Right lung (tissue), 5 donors: Measurements from ENCODE around the gene ABLIM2. TPM values are rescaled to one million over a fixed set of nuclear protein-coding genes. Genes with fewer than 3 reads are reported as not detected.

Experiments
- DNase-seq, 2 donors: peaks; one replicate each; pipeline ENCODE4 v3.0.0-alpha.2; 2013
- polyA plus RNA-seq, 5 donors: library from polyadenylated mRNA; unstranded; fragments of 120-200 nt; gene quantifications; one replicate each; pipeline versions ENCODE4 v1.2.1 to v1.2.3, GENCODE V29; 2013; ENCODE audit warnings: inconsistent platforms in 1 of 5, low replicate concordance in 1 of 5; ENCODE audit not compliant: insufficient read length in 5 of 5, insufficient read depth in 1 of 5

ABLIM2 gene
- polyA plus RNA-seq, 5 donors, result 5.9 to 7.1 (median 6.1) TPM

DNA sequence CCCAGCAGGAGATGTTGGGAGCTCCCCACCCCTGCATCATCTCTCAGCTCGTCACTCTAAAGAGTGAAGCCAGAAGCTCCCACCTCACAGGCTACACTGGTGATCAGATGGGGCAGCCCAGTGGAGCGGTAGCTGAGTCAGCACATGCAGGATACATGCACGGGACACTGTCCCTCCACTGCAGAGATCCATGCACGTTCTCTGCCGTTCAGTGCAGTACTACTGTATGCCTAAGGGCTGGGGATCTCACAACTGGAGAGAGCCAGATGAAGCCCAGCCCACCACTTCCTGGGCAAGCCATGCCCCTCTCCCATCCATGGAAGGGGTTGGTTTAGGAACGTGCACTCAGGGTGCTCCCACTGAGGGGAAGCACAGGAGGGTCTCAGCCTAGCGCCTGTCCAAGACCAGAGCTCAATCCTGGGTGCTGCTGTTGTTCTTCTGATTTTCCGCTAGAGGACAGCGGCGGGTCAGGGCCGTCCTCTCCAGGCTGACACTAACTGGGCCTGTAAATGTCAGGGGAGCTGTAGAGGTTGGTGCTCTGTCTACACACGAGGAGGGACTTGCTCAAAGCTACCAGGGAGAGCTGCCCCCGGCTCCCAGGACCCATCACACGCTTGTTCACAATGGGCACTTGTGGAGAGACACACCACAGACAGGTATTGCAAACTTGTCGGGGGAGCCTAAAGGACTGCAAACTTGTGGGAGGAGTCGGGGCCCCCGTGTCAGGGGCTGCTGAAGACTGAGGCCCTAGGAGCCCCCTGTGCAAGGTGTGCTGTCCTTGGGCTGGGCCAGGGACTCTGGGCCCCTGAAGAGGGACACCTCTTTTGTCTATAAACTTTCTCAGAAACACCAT lies 18.2 kb upstream of the ABLIM2 start:
- no peak for DNase-seq

DNA sequence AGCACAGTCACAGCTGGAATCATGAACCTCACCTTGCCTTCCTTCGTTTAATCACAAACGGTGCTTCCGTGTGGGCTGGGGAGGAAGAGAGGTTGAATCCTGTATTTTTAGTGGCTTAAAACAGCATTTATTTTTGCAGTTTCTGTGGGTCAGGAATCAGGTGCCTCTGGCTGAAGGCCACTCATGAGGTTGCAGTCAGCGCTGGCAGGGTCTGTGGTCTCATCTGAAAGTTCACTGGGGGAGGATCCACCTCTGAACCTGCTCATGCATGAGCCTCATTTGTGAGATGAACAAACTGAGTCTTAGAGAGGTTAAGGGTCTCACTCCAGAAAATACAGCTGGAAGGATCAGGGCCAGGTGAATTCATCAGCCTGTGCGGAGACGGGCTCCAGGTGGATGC lies 17.1 kb upstream of the ABLIM2 start:
- no peak for DNase-seq

DNA sequence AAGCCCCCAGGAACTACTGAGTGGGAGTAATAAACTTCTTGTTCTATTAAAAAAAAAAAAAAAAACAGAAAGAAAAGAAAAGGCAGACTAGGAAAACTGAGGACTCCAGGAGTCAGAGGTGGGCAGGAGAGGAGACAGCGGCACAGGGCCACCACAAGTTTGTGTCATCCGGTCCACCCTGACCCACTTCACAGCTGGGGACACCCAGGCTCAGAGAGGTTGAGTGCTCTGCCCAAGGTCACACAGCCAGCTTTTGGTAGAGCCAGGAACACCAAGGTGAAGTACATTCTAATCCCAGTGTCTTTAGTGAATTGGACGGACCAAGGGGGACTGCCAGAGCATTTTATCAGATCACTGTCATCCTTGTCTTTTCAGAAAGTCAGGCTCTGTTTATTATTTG lies 16.4 kb upstream of the ABLIM2 start:
- no peak for DNase-seq

DNA sequence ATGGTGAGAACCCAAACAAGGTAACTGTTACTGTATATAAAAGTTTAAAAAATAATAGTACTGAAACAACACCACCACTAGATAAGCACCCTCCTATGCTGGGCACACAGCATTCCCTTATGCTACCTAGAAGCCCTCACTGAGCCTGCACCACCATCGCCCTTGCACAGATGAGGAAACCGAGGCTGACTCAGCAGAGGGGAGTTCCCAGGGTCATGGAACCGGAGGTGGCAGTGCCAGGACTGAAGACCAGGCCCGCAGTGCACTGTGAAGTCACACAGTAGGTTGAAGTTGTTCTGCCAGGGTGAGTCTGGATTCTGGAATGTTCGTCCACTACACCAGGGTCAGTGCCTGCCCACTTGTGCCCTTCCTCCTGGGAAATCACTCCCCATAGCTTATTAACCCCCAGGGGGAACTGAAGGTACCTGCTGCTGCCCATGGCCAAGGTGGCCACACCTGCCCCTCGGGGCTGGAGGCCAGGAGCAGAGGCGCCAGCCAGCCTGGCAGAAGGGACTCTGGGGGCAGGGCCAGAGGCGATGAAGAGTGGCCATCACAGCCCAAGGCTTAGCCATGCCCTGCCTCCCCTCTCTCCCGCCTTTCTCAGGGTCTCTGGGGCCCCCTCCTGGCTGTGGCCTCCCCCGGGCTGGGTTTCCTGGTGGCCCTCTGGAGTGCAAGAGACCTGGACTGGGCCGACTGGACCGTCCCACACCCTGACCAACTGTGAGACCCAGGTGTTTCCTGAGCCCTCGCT lies 15.1 kb upstream of the ABLIM2 start:
- DNase-seq, result no peak

DNA sequence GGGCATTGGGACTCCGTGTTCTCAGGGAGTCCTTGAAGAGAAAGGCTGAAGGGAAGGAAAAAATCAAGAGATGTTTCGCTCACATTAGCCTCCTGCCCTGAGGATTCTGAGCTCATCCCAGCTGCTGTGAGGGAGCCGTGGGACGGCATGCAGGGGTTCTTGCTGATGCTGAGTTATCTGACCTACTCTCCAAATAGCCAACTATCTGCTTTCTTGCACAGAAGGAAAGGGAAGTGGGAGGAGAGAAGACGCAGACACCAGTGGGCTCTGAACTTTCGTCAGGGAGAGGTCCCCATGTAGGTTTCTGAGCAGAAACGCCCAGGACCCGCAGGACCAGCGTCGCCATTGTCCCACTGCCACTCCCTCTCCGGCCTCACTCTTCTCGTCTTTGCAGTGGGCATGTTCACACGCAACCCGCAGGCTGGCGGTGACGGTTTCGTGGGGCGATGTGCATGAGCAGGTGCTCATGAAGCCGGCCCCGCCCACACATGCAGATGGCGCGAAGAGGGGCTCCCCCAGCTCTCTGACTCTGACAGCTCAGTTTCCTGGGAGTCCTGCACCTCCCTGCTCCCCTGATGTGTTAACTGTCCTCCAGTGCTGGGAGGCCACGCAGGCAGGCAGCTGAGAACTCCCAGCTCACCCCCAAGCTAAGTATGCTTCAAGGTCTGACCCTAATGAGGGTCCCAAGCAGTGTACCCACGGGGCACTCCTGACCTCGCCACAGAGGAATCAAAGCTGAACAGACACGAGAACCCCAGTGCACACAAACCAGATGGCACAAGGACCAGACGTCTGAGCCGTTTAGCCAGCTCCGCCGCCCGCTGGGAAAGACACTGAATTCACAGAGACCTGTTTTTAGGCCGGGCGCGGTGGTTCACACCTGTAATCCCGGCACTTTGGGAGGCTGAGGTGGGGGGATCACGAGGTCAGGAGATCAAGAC lies 13.6 kb upstream of the ABLIM2 start:
- DNase-seq, result no peak

DNA sequence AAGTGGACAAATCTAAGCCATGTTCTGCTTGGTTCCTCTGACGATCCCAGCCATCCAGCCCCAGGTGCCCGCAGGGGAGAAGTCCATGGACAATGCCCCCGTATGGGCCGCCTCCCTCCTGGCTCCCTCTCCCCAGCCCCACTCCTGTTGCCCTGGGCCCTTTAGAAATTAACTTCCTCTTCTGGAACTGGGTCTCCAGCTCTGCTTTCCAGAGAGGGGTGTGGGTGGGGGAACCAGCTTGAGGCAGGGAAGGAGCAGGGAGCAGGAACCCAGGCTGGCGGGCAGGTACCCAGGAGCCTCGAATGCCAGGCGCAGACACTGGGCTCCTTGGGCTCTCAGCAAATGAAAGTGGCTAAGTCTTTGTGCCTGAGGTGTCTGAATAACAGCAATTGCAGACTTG lies 12.7 kb upstream of the ABLIM2 start:
- DNase-seq, result no peak

DNA sequence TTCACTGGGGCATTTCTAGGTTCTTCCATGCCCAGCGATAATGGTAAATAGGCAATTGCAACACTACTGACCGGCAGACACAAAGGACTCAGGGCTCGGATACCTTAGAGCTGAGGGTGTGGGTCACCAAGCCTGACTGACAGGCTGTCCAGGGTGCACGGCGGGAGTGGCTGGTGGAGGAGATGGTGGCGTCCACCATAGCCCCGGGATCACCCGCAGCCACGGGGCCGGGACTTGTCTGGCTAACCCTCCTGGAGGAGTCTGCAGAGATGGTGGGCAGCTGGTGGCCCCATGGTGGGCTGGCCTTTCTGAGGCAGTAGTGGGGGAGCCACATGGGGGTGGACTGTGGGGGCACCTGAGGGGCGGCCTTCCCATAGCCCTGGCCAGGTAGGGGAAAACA lies 11.7 kb upstream of the ABLIM2 start:
- DNase-seq, result no peak

DNA sequence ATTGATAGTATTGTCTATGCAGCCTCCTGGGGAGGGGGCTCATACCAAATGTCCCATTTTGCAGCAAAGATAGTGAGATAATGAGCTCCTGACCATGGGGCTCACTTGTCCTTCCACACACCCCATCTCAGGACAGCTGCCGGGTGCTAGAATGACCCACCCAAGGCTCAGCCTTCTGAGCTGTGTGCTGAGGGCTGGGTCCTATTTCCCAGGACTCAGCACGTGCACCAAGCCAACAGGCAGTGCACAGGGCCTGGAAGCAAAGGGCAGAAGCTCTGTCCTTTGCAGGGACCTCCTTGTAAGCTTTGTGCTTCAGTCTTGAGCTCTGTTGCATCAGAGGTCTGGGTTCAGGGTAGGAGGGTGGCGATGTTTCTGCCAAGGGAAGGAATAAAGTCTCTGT lies 11.2 kb upstream of the ABLIM2 start:
- DNase-seq, result no peak

DNA sequence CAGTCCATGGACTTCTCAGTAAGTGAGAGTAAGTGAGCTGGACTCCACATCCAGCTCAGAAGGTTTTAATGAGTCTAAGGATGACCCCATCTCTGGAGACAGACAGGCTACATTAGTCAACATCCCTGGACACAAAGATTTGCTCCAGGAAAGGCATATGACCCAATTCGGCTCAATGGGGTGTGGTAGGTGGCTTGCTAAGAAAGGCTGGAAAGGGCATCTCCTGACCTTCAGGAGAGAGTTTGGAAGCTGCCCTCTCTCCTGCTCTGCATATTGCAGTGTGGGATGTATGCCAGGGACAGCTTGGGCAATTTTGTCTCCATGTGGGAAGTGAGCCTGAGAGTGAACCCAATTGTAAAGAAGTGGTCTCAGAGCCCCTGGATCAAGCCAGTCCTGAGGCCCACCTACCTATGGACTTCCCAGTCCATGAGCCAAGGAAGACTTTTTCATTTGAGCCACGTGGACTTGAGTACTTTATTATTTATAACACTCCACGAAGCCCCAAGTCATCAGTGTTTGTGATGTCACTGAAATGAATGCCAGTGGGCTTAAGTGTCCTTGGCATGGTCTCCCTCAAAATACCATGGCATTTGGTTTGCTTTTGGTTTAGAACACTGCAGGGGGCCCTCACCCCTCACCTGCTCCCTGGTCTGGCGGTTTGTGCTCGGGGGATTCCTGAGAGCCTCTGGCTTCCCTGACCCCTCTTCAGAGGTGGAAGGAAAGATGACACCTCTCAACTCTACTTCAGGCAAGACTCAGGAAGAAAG lies 10.4 kb upstream of the ABLIM2 start:
- no peak for DNase-seq

DNA sequence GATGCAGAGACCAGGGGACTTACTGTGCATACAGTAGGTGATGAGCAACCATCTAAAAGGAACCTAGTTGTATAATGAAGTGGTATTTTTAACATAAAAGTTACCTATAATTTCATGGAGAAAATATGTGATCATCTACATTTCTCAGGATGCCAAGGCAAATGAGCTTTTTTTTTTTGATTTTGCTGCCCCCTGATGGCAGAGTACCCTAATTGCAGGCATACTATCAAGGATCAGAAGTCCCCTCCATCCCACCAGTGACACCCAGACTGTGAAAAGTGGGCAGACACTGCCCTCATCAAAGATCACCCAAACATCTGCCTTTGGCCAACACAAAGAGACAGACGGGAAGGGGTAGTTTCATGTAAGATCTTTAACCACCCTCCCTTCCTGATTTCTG lies 9.6 kb upstream of the ABLIM2 start:
- no peak for DNase-seq

DNA sequence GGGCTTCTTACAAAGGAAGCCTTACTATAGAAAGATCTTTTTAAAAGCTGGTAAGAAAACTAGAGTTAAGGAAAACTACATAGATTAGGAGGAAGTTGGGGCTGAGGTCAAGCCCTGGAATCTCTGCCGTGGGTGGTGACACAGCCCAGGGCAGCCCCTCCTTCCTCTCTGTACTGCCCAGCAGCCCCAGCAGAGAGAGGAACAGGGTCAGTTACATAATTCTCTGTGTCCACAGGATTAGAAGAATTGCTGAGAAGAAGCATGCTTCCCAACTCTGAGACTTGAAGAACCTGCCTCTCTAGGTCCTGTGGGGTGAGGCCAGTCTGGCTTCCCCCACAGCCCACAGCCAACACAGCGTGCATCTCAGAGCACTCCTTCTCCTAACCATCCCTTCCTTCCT lies 9.2 kb upstream of the ABLIM2 start:
- DNase-seq, result no peak

DNA sequence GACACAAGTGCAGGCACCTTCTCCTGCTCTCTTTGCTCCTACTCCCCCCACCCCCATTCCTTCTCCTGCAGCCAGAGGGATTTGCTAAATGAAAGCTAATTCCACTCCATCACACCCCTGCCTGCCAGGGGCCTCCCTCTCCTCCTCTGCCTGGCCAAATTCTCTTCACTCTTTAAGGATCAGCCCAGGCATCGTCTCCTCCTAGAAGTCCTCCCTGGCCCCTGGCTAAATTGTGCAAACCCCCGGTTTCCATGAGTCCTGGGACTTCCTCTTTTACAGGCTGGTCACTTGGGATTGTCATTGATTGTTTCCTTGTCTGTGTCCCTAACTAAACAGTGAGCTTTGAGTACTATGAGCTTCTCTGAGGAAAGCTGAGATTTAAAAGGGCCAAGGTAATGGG lies 8.7 kb upstream of the ABLIM2 start:
- no peak for DNase-seq

DNA sequence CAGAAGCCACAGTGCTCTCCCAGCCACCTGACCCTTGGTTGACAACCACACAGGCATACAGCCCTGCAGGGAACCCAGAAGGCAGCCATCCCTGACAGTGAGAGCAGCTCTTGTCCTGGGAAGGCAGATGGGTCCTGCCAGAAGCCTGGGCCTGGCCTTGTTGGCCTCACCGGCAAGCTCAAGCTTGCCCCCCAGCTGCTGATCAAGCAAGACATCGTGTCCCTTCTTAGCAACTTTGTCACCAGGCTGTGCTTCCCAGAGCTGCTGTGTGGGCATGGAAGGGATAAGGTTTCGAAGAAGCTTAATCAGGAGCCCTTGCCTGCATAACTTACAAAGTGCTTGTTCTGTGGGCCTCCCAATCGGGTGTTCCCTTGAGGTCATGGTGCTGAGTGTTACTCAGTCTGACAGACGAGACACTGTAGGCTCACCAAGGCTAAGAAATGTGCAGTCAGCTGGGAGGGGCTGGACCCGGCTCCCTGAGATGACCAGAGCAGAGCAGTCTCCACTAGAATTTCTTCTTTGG lies 6.8 kb upstream of the ABLIM2 start:
- DNase-seq, result no peak

DNA sequence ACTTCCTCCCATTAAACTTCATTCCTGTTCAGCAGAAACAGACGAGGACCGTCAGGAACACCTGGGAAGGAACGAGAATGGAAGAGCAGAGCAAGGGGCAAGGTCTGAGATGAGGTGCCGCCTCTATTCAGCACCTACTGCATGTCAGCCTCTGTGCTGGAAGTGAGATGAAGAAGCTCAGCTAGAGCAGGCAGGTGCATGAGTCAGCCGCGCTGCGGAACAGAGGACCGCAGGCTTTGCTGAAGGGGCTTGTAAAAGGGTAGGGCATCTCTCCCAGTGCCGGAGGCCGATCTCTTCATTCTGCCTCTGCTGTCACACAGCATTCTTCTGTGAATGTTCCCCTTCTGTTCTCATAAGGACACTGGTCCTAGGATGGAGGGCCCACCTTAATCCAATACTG lies 6.1 kb upstream of the ABLIM2 start:
- DNase-seq, result no peak

DNA sequence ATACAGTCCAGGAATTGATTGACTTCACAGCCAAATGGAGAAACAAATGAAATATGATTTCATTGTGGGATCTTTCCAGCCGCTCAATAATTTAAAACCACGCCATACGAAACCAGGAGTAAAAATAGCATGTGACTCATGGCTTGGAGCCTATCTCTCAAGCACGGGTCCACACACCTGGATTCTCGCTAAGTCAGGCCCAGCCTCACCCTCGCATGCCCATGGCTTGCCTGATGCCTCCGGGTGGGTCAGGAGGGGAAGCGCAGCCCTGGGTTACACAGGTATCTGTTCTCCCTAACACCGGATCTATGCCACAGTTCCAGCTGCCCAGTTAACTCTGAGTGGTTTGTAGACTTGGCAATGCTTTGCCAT lies 5.6 kb upstream of the ABLIM2 start:
- DNase-seq, result no peak

DNA sequence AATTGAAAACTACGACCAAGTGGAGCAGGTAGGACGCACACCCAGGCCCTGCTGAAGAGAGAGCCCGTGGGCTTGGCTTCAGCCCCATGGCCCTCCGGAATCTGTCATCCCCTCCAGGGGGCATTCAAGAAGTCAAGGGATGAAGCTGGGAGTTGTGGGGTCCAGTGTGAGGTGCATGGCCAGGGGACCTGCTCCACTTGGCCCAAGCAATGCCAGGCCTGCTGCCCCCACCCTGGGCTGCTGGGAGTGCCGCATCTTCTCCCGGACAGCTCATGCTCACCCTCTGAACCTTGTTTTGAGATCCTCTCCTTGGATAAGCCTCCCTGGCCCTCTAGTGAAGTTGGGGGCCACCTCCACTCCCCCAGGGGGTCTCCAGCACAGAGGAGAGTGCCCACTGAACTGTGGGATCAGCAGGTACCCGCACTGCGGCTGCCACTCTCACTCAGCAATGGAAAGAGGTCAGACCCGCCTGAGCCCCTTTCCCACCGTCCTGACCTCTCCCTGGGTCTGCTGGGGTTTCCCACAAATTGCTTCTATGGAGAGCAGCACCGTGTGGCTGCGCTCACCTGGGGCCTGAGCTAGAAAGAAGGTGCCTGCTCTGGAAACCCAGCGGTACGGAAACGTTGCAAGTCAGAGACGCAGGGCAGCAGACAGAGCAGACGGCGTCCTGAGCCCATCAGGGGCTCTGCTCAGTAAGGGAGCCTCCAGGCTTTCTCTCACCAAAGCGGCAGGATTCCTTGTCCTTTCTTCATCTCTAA lies 5.0 kb upstream of the ABLIM2 start:
- DNase-seq, result no peak

DNA sequence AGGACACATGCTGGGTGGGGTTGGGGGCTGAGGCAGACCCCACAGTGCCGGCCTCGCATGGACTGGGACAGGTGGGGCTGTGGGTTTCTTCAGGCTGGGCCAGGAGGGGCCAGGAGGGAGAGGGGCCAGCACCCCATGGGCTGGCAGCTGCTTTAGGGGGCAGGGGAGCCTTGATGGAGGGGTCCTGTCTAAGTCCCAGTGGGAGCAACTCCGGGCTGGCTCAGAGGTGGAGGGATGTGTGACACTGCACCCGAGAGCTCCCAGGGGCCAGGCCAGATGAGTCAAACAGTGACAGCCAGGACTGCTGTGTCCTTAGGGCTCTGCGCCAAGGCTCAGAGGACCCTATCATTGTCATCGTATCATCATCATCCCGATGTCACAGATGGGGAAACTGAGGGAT lies 4.4 kb upstream of the ABLIM2 start:
- DNase-seq, result no peak

DNA sequence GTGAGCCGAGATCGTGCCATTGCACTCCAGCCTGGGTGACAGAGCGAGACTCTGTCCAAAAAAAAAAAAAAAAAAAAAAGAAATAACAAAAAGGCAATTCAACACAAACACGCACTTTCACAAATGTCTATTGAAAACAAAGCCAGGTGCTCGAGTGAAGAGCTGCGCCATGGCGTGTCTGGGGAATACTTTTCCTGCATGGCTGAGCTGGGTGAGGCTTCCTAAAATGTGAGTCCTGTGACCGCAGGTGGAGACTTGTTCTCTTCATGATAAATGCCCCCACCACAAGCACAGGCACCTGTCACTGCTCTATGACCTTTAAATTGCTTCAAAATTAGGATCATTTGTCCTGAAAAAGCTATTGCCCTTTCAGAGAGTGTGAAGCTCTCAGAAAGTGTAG lies 4.0 kb upstream of the ABLIM2 start:
- DNase-seq, result no peak

DNA sequence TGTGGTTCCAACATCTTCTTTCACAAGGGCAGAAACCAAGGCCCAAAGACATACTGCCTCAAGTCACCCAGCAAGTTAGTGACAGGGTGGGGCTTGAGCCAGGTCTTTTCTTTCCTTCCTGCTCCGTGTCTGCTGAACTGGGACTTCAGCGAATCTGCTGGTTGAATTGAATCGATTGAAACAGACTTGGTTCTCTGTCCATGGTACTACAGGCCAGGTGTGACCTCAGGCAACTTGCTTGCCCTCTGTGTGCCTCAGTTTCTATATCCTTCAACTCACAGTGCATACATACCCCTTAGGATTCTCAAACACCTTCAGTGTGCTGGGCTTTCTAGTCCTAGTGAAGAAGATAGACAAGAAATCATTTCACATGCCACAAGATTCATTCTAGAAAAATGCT lies 2.0 kb upstream of the ABLIM2 start:
- DNase-seq, result no peak

DNA sequence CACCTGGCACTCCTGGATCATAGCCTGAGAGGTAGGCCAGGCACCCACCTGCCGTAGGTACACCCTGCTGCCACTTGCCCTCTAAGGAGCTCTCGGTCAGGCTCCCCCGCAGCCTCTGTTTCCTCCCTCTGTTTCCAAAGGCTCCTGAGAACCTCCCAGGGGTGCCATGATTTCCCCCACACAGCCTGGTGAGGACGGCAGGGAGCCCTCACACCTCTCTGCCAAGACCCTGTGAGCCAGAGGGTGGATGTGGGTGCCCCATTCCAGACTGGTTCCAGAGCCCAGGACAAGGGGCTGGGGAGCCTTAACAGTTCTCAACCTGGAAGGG lies 1.6 kb upstream of the ABLIM2 start:
- DNase-seq, result no peak
